ENCODE data around the gene ETFBKMT.

GRCh38 chr12:31633464-31633863 is 26.0 kb upstream of the ETFBKMT start:
- TF ChIP-seq CTCF (IDR thresholded peaks at IDR 0.05) (no peak), USF2 (IDR thresholded peaks at IDR 0.05; ENCODE audit: borderline replicate concordance, low read depth, low read length) (no peak), USF1 (IDR thresholded peaks at IDR 0.05; ENCODE audit: borderline replicate concordance, low read depth) (no peak), FOXM1 (IDR thresholded peaks at IDR 0.05; ENCODE audit: low read depth) (no peak), EZH2phosphoT487 (IDR thresholded peaks at IDR 0.05; ENCODE audit: borderline replicate concordance, low read depth) (no peak), EP300 (IDR thresholded peaks at IDR 0.05; ENCODE audit: borderline replicate concordance in 1 of 2, low read depth in 1 of 2, low read length in 1 of 2) (no peak), POLR2AphosphoS5 (IDR thresholded peaks at IDR 0.05; ENCODE audit: low read depth, low read length) (no peak), MAX (IDR thresholded peaks at IDR 0.05; ENCODE audit: low read depth) (no peak), RAD21 (IDR thresholded peaks at IDR 0.05; ENCODE audit: low read length) (no peak), TAF1 (IDR thresholded peaks at IDR 0.05; ENCODE audit: borderline replicate concordance, low read depth, low read length) (no peak), JUND (IDR thresholded peaks at IDR 0.05) (no peak), MXI1 (IDR thresholded peaks at IDR 0.05; ENCODE audit: low read depth, low read length) (no peak), TEAD4 (IDR thresholded peaks at IDR 0.05; ENCODE audit: borderline replicate concordance, insufficient read depth) (no peak), MEF2A (IDR thresholded peaks at IDR 0.05; ENCODE audit: borderline replicate concordance, low read depth) (no peak)
